HepG2 (cell line): ENCODE results near the gene SBNO2. TPM values are rescaled to one million over a fixed set of nuclear protein-coding genes. Genes with fewer than 3 reads are reported as not detected.

Experiments used
- ARID2 ChIP-seq: sonication (generic); formaldehyde crosslinking; IDR thresholded peaks from 2 replicates; pipeline ENCODE4 v1.8.1; 2022; ENCODE audit warnings: mild to moderate bottlenecking, missing genetic modification reagents, borderline replicate concordance
- HOXA7 ChIP-seq: sonication (generic); formaldehyde crosslinking; IDR thresholded peaks from 2 replicates; pipeline ENCODE4 v1.8.1; 2022; ENCODE audit warnings: mild to moderate bottlenecking, missing genetic modification reagents, moderate library complexity
- MIXL1 ChIP-seq: IDR thresholded peaks from 2 replicates; pipeline ENCODE4 v1.6.1; 2016
- MZF1 ChIP-seq: sonication (generic); formaldehyde crosslinking; IDR thresholded peaks from 2 replicates; pipeline ENCODE4 v1.8.1; 2023; ENCODE audit warnings: mild to moderate bottlenecking, missing genetic modification reagents, borderline replicate concordance
- NAIF1 ChIP-seq: sonication (generic); formaldehyde crosslinking; IDR thresholded peaks from 2 replicates; pipeline ENCODE4 v1.5.0; 2020; ENCODE audit warnings: mild to moderate bottlenecking, missing genetic modification reagents, borderline replicate concordance
- NFE2L1 ChIP-seq: sonication (generic); formaldehyde crosslinking; IDR thresholded peaks from 2 replicates; pipeline ENCODE4 v1.4.0; 2020; ENCODE audit warnings: missing genetic modification reagents, mild to moderate bottlenecking, borderline replicate concordance
- SKI ChIP-seq: fragments of 450-650 bp; IDR thresholded peaks from one replicate; pipeline ENCODE4 v1.6.1; 2018; ENCODE audit warnings: mild to moderate bottlenecking; ENCODE audit not compliant: partially characterized antibody
- ZKSCAN1 ChIP-seq: fragments of 150-350 bp; IDR thresholded peaks from 2 replicates; pipeline ENCODE4 v1.6.1; 2014; ENCODE audit warnings: low read length
- ZNF724P ChIP-seq: sonication (generic); formaldehyde crosslinking; IDR thresholded peaks from 2 replicates; pipeline ENCODE4 v1.8.0; 2022; ENCODE audit warnings: missing genetic modification reagents, borderline replicate concordance
- ZSCAN30 ChIP-seq: sonication (generic); formaldehyde crosslinking; IDR thresholded peaks from 2 replicates; pipeline ENCODE4 v1.5.0; 2020; ENCODE audit warnings: mild to moderate bottlenecking, missing genetic modification reagents
- polyA plus RNA-seq, 8 experiments: library from polyadenylated mRNA; depleted of rRNA in 3 of 8; stranded (reverse) in 7 of 8; unstranded in 1 of 8; fragments of >200 nt; fragmentation: Illumina TruSeq in 4 of 8; extraction: Trizol in 4 of 8; gene quantifications; 2 replicates each; pipeline versions ENCODE4 v1.2.1 to v1.2.3, GENCODE V29; 2011 to 2016; ENCODE audit warnings: low read depth in 4 of 8, missing spikeins in 1 of 8, mixed read lengths in 1 of 8; ENCODE audit not compliant: insufficient read depth in 1 of 8
- total RNA-seq, 5 experiments: library from RNA; depleted of rRNA; stranded (reverse); fragments of >200 nt; fragmentation: Illumina TruSeq; extraction: Trizol; gene quantifications; 2 replicates each; pipeline ENCODE4 v1.2.3, GENCODE V29; 2016; ENCODE audit warnings: low read depth in 1 of 5
- TF ChIP-seq, protein P1 (sequence below): sonication (generic); formaldehyde crosslinking; IDR thresholded peaks from 2 replicates; pipeline ENCODE4 v1.4.0; 2020; ENCODE audit warnings: low read depth, missing genetic modification reagents
- TF ChIP-seq, protein P2 (sequence below): sonication (generic); formaldehyde crosslinking; IDR thresholded peaks from 2 replicates; pipeline ENCODE4 v1.5.0; 2020; ENCODE audit warnings: missing genetic modification reagents, mild to moderate bottlenecking, borderline replicate concordance
- TF ChIP-seq, protein P3 (sequence below): sonication (generic); IDR thresholded peaks from 2 replicates; pipeline ENCODE4 v1.6.1; 2016; ENCODE audit warnings: low read depth, borderline replicate concordance
- TF ChIP-seq, protein P4 (sequence below): sonication (generic); formaldehyde crosslinking; IDR thresholded peaks from 2 replicates; pipeline ENCODE4 v1.4.0; 2020; ENCODE audit warnings: mild to moderate bottlenecking, missing genetic modification reagents, borderline replicate concordance

SBNO2 gene
- total and polyA plus RNA-seq, 2 of the 13 experiments (the other 11 are each of a cell fraction or from before 2014, with no cell fraction given): 8.6 to 10.4 TPM

DNA sequence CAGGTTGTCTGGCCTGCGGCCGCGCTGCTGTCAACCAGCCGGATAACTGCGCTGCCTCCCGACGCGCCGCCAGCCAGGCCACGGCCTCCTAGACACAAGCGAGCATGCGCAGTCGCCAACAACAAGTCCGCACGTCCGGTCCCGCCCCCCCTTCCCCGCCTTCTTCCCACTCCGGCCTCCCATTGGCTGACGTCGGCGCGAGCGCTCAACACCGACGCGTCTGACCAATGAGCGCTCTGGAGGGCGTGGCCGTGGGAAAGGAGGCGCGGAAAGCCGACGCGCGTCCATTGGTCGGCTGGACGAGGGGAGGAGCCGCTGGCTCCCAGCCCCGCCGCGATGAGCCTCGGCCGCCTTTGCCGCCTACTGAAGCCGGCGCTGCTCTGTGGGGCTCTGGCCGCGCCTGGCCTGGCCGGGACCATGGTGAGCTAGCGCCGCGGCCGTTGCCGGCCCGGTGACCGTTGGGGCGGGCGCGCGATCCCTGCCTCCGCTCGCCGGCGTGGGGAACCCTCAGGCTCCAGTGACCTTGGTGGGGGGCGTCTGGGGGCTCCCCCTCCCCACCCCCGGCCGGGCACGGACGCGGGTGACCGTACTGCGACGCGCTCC is 70.3 kb downstream of the SBNO2 start, which contains the start of gene GPX4 (continued):
- TF ChIP-seq, protein P1, sequence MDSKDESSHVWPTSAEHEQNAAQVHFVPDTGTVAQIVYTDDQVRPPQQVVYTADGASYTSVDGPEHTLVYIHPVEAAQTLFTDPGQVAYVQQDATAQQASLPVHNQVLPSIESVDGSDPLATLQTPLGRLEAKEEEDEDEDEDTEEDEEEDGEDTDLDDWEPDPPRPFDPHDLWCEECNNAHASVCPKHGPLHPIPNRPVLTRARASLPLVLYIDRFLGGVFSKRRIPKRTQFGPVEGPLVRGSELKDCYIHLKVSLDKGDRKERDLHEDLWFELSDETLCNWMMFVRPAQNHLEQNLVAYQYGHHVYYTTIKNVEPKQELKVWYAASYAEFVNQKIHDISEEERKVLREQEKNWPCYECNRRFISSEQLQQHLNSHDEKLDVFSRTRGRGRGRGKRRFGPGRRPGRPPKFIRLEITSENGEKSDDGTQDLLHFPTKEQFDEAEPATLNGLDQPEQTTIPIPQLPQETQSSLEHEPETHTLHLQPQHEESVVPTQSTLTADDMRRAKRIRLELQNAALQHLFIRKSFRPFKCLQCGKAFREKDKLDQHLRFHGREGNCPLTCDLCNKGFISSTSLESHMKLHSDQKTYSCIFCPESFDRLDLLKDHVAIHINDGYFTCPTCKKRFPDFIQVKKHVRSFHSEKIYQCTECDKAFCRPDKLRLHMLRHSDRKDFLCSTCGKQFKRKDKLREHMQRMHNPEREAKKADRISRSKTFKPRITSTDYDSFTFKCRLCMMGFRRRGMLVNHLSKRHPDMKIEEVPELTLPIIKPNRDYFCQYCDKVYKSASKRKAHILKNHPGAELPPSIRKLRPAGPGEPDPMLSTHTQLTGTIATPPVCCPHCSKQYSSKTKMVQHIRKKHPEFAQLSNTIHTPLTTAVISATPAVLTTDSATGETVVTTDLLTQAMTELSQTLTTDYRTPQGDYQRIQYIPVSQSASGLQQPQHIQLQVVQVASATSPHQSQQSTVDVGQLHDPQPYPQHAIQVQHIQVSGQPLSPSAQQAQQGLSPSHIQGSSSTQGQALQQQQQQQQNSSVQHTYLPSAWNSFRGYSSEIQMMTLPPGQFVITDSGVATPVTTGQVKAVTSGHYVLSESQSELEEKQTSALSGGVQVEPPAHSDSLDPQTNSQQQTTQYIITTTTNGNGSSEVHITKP (CRISPR knock-in tag): no peak
- TF ChIP-seq ZNF724P (CRISPR knock-in tag): no peak; the same call in 1 of the 2 replicates
- no peak for TF ChIP-seq MZF1 (CRISPR knock-in tag)
- TF ChIP-seq ZKSCAN1: no peak
- TF ChIP-seq MIXL1 (CRISPR knock-in tag): no peak
- TF ChIP-seq NFE2L1 (CRISPR knock-in tag): no peak
- no peak for TF ChIP-seq ARID2
- no peak for TF ChIP-seq NAIF1
- TF ChIP-seq, protein P2, sequence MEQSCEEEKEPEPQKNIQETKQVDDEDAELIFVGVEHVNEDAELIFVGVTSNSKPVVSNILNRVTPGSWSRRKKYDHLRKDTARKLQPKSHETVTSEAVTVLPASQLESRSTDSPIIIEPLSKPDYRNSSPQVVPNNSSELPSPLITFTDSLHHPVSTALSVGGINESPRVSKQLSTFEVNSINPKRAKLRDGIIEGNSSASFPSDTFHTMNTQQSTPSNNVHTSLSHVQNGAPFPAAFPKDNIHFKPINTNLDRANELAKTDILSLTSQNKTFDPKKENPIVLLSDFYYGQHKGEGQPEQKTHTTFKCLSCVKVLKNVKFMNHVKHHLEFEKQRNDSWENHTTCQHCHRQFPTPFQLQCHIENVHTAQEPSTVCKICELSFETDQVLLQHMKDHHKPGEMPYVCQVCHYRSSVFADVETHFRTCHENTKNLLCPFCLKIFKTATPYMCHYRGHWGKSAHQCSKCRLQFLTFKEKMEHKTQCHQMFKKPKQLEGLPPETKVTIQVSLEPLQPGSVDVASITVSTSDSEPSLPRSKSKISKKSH: no peak; the same call in 1 of the 2 replicates
- TF ChIP-seq SKI: peak; percentile 30
- TF ChIP-seq ZSCAN30 (CRISPR knock-in tag): no peak
- TF ChIP-seq, protein P3, sequence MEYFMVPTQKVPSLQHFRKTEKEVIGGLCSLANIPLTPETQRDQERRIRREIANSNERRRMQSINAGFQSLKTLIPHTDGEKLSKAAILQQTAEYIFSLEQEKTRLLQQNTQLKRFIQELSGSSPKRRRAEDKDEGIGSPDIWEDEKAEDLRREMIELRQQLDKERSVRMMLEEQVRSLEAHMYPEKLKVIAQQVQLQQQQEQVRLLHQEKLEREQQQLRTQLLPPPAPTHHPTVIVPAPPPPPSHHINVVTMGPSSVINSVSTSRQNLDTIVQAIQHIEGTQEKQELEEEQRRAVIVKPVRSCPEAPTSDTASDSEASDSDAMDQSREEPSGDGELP: no peak
- TF ChIP-seq HOXA7: no peak
- TF ChIP-seq, protein P4, sequence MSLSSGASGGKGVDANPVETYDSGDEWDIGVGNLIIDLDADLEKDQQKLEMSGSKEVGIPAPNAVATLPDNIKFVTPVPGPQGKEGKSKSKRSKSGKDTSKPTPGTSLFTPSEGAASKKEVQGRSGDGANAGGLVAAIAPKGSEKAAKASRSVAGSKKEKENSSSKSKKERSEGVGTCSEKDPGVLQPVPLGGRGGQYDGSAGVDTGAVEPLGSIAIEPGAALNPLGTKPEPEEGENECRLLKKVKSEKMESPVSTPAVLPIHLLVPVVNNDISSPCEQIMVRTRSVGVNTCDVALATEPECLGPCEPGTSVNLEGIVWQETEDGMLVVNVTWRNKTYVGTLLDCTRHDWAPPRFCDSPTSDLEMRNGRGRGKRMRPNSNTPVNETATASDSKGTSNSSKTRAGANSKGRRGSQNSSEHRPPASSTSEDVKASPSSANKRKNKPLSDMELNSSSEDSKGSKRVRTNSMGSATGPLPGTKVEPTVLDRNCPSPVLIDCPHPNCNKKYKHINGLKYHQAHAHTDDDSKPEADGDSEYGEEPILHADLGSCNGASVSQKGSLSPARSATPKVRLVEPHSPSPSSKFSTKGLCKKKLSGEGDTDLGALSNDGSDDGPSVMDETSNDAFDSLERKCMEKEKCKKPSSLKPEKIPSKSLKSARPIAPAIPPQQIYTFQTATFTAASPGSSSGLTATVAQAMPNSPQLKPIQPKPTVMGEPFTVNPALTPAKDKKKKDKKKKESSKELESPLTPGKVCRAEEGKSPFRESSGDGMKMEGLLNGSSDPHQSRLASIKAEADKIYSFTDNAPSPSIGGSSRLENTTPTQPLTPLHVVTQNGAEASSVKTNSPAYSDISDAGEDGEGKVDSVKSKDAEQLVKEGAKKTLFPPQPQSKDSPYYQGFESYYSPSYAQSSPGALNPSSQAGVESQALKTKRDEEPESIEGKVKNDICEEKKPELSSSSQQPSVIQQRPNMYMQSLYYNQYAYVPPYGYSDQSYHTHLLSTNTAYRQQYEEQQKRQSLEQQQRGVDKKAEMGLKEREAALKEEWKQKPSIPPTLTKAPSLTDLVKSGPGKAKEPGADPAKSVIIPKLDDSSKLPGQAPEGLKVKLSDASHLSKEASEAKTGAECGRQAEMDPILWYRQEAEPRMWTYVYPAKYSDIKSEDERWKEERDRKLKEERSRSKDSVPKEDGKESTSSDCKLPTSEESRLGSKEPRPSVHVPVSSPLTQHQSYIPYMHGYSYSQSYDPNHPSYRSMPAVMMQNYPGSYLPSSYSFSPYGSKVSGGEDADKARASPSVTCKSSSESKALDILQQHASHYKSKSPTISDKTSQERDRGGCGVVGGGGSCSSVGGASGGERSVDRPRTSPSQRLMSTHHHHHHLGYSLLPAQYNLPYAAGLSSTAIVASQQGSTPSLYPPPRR (CRISPR knock-in tag): no peak; the same call in 1 of the 2 replicates
